OCI-LY7 (cell line): Measurements from ENCODE around the gene DYNLRB1.

Source experiments
- EZH2phosphoT487 ChIP-seq: fragments of 200-600 bp; sonication (generic); IDR thresholded peaks from 2 replicates; pipeline ENCODE4 v1.6.1; 2018; ENCODE audit warnings: low read depth, borderline replicate concordance, mild to moderate bottlenecking, mixed run types, antibody characterized with exemption, low read length, moderate library complexity, mixed read lengths
- TF ChIP-seq, protein P1 (sequence below): fragments of 200-600 bp; sonication (generic); conservative IDR thresholded peaks from 2 replicates; pipeline ENCODE4 v1.5.1; 2014; ENCODE audit warnings: mild to moderate bottlenecking, antibody characterized with exemption, low read length, moderate library complexity, mixed read lengths

DNA sequence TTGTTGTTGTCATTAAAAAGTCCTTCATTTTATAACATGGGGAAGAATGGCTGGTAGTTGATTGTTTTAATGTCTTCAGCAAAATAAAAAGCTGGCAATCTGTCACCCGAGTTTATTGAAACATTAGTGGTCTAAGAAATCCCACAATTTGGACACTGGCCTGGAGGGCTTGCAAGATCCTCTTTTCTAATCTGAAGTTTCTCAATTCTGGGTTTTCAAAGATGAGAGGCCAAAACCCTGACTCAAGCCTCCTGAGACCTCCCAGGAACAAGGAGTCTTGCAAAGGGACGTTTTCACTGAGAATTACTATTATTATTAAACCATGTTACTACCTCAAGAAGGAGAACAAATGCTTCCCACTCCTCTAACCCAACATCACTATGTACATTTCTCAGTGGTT, 61.8 kb downstream of the DYNLRB1 start:
- TF ChIP-seq, protein P1, sequence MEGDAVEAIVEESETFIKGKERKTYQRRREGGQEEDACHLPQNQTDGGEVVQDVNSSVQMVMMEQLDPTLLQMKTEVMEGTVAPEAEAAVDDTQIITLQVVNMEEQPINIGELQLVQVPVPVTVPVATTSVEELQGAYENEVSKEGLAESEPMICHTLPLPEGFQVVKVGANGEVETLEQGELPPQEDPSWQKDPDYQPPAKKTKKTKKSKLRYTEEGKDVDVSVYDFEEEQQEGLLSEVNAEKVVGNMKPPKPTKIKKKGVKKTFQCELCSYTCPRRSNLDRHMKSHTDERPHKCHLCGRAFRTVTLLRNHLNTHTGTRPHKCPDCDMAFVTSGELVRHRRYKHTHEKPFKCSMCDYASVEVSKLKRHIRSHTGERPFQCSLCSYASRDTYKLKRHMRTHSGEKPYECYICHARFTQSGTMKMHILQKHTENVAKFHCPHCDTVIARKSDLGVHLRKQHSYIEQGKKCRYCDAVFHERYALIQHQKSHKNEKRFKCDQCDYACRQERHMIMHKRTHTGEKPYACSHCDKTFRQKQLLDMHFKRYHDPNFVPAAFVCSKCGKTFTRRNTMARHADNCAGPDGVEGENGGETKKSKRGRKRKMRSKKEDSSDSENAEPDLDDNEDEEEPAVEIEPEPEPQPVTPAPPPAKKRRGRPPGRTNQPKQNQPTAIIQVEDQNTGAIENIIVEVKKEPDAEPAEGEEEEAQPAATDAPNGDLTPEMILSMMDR, result no peak
- TF ChIP-seq EZH2phosphoT487, result no peak
